ENCODE data around the gene GRM4.

Gene GRM4

GRCh38 chr6:34085453-34086170, 60.3 kb downstream of the GRM4 start:
- DNase-seq (ENCODE audit: low spot score): no peak

DNA sequence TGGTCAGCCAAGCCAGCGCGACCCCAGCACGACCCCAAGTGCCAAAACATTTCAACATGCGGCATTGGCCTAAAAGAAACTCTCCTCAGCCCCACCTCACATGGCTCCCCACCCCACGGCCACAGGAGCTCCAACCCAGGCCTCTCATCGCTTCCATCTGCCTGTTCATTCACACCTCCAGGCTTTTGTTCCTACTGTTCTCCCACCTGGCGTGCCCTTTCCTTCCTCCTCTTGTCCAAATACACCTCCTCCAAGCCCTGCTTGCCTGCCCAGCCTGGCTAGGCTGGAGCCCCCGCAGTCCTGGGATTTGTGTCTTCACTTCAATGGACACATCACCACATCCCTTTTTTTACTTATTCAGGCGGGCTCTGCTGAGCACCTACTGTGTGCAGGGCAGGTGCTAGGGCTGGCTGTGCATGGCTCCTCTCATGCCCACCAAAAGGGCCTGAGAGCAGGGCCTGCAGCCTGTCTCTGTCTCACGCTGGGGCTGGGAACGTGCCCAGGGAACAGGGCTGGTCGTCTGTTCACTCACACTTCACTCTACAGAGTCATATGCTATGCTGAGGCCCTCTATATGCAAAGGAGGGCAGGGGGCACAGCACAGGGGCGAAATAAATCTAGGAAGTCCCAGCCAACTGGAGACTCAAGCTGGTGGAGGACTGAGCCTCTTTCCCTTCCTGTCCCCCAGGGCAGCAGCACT, 61.1 kb downstream of the GRM4 start:
- DNase-seq (ENCODE audit: low spot score): no peak

GRCh38 chr6:34082864-34083626, 62.8 kb downstream of the GRM4 start:
- DNase-seq (ENCODE audit: low spot score): no peak

GRCh38 chr6:34082348-34082747, 63.5 kb downstream of the GRM4 start:
- no peak for DNase-seq (ENCODE audit: low spot score)

DNA sequence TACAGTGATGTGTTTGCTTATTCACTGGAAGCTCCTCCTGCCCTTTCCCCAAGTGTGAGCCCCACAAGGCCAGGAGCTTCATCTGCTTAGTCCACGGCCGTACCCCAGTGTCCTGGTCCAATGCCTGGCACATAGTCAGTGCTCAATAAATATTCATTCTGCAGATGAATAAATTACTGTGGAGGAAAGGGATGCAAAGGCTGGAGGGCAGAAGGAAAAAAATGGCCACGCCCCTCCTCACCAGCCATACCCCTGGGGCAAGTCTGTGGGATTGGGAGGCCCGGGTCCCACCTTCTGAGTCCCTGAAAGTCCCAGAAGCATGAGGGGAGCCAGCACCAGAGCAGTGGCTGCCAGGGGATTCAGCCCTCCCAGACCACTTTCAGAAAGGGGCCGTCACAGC, 65.5 kb downstream of the GRM4 start:
- DNase-seq (ENCODE audit: low spot score): no peak

DNA sequence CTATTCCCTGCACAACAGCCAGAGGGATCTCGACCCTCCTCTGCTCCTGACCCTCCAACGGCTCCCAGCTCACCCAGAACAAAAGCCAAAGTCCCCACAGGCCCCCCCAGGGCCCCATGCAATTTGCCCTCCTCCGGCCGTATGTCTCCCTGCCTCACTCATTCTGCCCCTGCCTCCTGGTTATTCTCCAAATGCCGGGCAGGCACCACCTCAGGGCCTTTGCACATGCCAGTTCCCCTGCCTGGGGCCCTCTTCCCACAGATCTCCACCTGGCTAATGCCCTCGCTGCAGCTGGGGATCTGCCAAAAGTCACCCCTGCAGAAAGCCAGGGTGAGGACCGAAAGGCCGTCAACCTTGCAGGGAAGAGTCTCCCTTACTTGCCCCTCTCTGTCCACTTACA, 66.0 kb downstream of the GRM4 start:
- DNase-seq (ENCODE audit: low spot score): no peak

DNA sequence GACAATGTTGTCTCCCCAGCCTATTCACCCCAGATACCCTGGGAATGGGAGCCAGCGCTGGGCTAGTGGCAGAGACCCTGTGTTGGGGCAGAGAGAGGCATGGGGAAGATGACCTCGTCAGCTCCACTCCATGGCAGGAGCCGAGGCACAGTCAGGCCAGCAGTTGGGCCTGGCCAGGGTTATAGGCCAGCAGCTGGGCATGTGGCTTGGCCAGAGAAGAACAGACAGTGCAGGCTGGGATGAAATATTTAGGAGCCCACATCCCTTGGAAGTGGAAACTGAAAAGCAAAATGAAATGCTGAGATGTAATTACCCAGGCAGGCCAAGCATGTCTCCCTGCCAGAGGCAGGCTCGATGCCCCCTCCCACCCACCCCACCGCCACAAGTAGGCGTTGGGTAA, 70.0 kb downstream of the GRM4 start:
- no peak for DNase-seq (ENCODE audit: low spot score)

DNA sequence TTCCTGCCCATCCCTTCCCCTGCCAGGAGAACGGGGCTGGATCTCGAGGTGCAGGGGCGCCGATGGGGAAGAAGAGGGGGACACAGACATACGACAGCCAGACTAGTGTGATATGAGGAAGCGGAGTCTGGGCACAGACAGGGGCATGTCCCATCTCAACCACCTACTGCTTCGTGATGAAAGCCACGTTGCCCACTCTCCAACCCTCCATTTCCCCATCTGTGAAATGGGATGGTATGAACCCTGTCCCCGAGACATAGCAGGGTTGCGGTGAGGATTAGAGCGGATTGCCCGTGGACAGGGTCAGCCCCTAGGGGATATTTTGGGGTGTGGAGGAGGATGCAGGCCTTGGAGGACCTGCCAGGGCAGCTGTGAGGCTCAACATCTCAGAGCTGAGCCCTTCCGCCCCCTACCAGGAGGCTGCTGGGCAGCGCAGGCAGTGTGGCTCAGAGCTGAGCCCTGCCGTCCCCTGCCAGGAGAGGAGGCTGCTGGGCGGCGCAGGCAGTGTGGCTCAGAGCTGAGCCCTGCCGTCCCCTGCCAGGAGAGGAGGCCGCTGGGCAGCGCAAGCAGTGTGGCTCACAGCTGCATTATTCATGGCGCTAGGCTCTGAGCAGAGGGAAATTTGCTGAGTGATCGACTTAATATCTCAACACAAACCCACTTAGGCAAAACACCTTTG, 71.7 kb downstream of the GRM4 start:
- no peak for DNase-seq (ENCODE audit: low spot score)

DNA sequence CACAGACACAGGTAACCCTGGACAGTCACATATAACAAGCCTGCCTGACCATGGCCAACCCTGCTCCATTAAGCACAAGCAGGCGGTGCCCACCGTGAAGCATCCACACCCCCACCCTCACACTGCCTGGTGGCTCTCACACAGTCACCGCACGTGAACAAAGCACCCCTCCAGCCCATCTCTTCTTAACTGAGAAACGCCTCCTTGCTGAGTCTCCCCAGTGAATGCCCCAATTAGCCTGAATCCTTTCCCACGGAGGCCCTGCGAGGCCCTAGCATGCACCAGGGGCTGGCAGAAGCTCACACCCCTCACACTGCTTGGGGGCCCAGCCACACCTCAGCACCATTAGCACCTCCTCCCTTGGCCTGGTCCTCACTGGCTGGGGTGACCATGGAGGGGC, 72.3 kb downstream of the GRM4 start:
- no peak for DNase-seq (ENCODE audit: low spot score)

DNA sequence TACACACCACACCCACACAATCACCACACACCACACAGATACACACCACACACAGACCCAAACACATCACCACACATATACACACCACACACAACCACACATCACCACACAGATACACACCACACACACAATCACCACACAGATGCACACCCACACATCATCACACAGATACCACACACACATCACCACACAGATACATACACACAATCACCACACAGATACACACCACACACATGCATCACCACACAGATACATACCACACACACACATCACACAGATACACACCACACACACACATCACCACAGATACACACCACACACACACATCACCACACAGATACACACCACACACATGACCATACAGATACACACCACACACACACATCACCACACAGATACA, 73.2 kb downstream of the GRM4 start:
- no peak for DNase-seq (ENCODE audit: low spot score)

GRCh38 chr6:34071884-34072379, 74.0 kb downstream of the GRM4 start:
- peak; percentile 18 for DNase-seq (ENCODE audit: low spot score)

DNA sequence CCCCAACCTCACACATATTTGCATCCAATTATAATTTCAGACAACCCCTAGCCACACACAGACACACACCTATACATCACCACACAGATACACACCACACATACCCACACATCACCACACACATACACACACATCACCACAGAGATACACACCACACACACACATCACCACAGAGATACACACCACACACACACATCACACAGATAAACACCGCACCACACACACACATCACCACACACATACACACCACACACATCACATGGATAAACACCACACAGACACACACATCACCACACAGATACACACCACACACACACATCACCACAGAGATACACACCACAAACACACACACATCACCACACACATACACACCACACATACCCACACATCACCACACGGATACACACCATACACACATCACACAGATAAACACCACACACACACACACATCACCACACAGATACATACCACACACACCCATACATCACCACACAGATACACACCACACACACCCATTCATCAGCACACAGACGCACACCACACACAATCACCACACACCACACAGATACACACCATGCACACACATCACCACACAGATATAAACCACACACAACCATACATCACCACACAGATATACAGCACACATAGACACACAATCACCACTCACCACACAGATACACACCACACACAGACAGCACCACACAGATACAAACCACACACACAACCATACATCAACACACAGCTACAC, 74.6 kb downstream of the GRM4 start:
- DNase-seq (ENCODE audit: low spot score): no peak

GRCh38 chr6:34070315-34071135, 75.4 kb downstream of the GRM4 start:
- peak; percentile 26 for DNase-seq (ENCODE audit: low spot score)

- DNase-seq (ENCODE audit: low spot score): no peak
Observed at GRCh38 chr6:34068462-34069044, 77.3 kb downstream of the GRM4 start.

GRCh38 chr6:34067814-34068213, 78.1 kb downstream of the GRM4 start:
- peak; percentile 16 for DNase-seq (ENCODE audit: low spot score)

- no peak for DNase-seq (ENCODE audit: low spot score)
Observed at GRCh38 chr6:34066772-34067770, 78.8 kb downstream of the GRM4 start.

DNA sequence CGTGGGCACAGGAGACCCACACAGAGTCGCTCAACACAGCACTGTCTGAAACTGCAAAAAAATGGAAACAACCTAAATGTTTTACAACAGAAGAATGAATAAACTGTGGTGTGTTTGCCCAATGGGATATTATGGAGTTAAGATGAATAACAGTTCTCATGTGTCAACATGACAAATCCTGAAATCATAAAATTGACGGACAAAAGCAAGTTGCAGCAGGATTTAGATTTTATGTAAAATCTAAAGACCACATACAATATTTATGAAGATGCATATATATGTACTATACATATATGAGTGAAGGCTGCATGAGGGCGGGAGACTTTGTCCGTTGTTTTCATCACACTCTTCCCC, 79.7 kb downstream of the GRM4 start:
- no peak for DNase-seq (ENCODE audit: low spot score)

DNA sequence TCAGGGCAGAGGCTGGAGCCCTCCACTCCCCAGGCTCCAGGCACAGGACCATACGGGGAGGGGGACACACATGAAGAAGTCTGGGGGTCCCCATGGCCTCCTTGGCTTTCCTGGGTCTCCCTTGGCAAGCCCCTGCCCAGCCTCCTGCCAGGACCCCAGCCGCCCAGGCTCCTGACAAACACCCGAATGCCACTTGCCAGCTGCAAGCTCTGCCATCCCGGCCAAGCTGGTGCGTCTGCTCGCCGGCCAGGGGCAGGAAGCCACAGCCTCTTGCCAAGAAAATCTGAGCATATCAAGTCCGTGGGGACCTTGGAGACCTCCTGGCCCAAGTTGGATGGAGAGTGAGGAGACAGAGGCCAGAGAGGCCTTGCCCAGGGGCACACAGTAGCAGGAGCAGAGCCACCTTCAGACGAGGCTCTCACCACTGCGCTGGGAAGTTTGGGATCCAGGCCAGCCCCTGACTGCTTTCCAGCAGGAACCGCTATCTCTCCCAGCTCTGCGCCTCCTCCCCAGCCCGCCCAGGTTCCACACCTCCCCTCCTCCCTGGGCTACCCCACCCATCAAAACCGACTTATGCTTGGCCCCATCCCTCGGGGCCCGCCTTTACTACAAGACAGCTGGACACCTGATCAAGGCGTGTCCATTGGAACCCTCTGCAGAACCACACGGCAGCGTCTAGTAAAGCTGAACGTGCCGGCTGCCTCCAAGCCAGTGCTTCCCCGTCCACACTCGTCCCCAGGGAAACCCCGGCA, 80.2 kb downstream of the GRM4 start:
- no peak for DNase-seq (ENCODE audit: low spot score)
